22Rv1 (cell line): ENCODE data around the gene FNBP1.

Source experiments
- H3K27ac ChIP-seq: fragments of 450-650 bp; 2 replicates; pipeline ENCODE4 v1.5.1; 2017
- CTCF ChIP-seq: fragments of 450-650 bp; IDR thresholded peaks from 2 replicates; pipeline ENCODE4 v1.5.1; 2017; ENCODE audit warnings: mild to moderate bottlenecking
- ZFX ChIP-seq: fragments of 450-650 bp; IDR thresholded peaks from 2 replicates; pipeline ENCODE4 v1.6.1; 2017; ENCODE audit warnings: antibody characterized with exemption, borderline replicate concordance

The FNBP1 gene

GRCh38 chr9:129848712-129849441, 194.1 kb downstream of the FNBP1 start:
- no peak overlapping the region for H3K27ac ChIP-seq
- TF ChIP-seq ZFX (no peak), CTCF (no peak)

GRCh38 chr9:129845373-129845772, 197.6 kb downstream of the FNBP1 start:
- TF ChIP-seq CTCF (no peak), ZFX (no peak)
- no peak overlapping the region for H3K27ac ChIP-seq

GRCh38 chr9:129841071-129841470, 201.9 kb downstream of the FNBP1 start:
- H3K27ac ChIP-seq = no peak overlapping the region
- TF ChIP-seq CTCF (no peak), ZFX (no peak)

GRCh38 chr9:129840034-129840433, 203.0 kb downstream of the FNBP1 start:
- H3K27ac ChIP-seq = no peak overlapping the region
- TF ChIP-seq ZFX = no peak
- TF ChIP-seq CTCF = no peak

GRCh38 chr9:129839324-129840023, 203.5 kb downstream of the FNBP1 start:
- H3K27ac ChIP-seq = no peak overlapping the region
- TF ChIP-seq ZFX = no peak
- no peak for TF ChIP-seq CTCF

- H3K27ac ChIP-seq = no peak overlapping the region
- no peak for TF ChIP-seq ZFX
- TF ChIP-seq CTCF = no peak
Measured at GRCh38 chr9:129838707-129839259, 204.2 kb downstream of the FNBP1 start.
